NT2/D1 (cell line): ENCODE data around the gene PHRF1.

Source experiments
- SUZ12 ChIP-seq: IDR thresholded peaks from 2 replicates; pipeline ENCODE4 v1.6.1; 2011; ENCODE audit not compliant: insufficient read length, insufficient read depth; ENCODE audit errors: extremely low read depth
- YY1 ChIP-seq: IDR thresholded peaks from 2 replicates; pipeline ENCODE4 v1.6.1; 2011; ENCODE audit not compliant: insufficient read length, insufficient read depth
- ZNF274 ChIP-seq: IDR thresholded peaks from 2 replicates; pipeline ENCODE4 v1.6.1; 2011; ENCODE audit warnings: mild to moderate bottlenecking, low read depth, low read length

DNA sequence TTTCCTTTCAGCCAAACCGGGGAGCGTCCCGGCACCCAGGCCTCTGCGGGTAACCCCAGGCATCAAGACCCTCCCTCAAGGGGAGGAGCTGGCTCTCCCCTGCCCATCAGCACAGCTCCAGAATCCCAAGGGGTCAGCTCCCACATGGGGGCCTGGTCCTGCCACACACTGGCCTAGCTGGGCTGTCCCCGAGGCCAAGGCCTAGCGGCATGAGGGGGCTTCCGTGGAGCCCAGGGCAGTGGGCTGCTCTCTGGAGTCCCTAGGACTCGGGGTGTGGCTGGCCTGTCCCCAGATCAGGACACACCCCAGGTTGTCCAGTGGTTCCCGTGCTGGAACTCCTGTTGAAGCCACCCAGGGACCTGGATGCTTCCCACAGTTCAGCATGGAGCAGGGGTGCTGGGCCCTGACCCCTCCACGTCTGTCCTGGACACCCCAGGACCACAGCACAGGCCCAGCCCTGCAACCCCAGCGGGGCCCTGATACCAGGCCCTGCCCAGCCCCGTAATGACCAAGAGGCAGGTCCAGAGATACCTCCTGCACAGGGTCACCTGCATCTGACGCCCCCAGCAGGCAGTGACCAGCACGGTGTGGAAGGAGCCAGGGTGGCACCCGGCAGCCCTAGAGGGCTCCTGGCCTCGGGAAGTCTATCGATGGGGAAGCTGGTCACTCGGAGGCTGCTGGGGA, 46.4 kb upstream of the PHRF1 start:
- no peak for TF ChIP-seq SUZ12
- no peak for TF ChIP-seq ZNF274
- TF ChIP-seq YY1, result no peak
